ENCODE measurements around the gene CRABP1.

DNA sequence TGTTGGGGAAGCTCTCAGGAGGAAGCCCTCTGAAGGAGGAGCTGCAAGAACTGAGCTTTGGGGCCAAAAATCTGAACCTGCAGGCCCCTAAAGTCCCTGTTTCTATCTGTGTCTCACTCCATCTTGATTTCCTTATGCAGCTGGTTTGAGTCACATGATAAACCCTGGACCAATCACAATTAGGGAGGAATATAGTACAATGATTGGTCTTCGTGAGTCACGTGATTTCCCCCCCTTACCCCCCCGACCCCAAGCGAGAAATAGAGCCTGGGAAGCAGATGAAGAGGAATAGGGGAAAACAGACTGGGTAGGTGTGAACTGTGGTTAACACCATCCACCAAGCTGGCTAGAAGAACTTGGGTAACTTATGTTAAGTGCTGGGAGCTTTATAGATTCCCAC is 12.9 kb downstream of the CRABP1 start:
- no peak for TF ChIP-seq RARB (CRISPR knock-in tag; IDR thresholded peaks at IDR 0.05)
- TF ChIP-seq, protein P1, sequence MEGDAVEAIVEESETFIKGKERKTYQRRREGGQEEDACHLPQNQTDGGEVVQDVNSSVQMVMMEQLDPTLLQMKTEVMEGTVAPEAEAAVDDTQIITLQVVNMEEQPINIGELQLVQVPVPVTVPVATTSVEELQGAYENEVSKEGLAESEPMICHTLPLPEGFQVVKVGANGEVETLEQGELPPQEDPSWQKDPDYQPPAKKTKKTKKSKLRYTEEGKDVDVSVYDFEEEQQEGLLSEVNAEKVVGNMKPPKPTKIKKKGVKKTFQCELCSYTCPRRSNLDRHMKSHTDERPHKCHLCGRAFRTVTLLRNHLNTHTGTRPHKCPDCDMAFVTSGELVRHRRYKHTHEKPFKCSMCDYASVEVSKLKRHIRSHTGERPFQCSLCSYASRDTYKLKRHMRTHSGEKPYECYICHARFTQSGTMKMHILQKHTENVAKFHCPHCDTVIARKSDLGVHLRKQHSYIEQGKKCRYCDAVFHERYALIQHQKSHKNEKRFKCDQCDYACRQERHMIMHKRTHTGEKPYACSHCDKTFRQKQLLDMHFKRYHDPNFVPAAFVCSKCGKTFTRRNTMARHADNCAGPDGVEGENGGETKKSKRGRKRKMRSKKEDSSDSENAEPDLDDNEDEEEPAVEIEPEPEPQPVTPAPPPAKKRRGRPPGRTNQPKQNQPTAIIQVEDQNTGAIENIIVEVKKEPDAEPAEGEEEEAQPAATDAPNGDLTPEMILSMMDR (IDR thresholded peaks at IDR 0.05) = no peak
- no peak for TF ChIP-seq SMC3 (IDR thresholded peaks at IDR 0.05)
- TF ChIP-seq MYC (IDR thresholded peaks at IDR 0.05; ENCODE audit: borderline replicate concordance, low read length) = no peak
- no peak for TF ChIP-seq POLR2AphosphoS2 (conservative IDR thresholded peaks at IDR 0.05; ENCODE audit: low read length)
- no peak for TF ChIP-seq HOXA7 (CRISPR knock-in tag; IDR thresholded peaks at IDR 0.05)
- no peak for TF ChIP-seq ZSCAN20 (CRISPR knock-in tag; IDR thresholded peaks at IDR 0.05)
